Spleen (tissue), 11 donors: ENCODE data around the gene ATOX1. TPM values are rescaled to one million over a fixed set of nuclear protein-coding genes. Genes with fewer than 3 reads are reported as not detected.

Experiments
- DNase-seq: peaks from one replicate; pipeline ENCODE4 v3.0.0-alpha.2; 2020
- H3K27ac ChIP-seq, 8 donors: fragments of 200-600 bp; sonication (generic) in 7 of 8; 1 replicate in 4 of 8; 2 replicates in 4 of 8; pipeline versions ENCODE4 v1.5.0 to v1.8.0; 2016 to 2021; ENCODE audit warnings: inconsistent platforms in 4 of 8, mild to moderate bottlenecking in 4 of 8, moderate library complexity in 1 of 8
- H3K27me3 ChIP-seq, 7 donors: fragments of 200-600 bp; sonication (generic) in 6 of 7; replicated peaks in 1 of 7; 1 replicate in 4 of 7; 2 replicates in 3 of 7; pipeline versions ENCODE4 v1.5.0 to v1.8.0; 2016 to 2021; ENCODE audit warnings: inconsistent platforms in 3 of 7, mild to moderate bottlenecking in 1 of 7
- H3K36me3 ChIP-seq, 6 donors: fragments of 200-600 bp; sonication (generic) in 5 of 6; 1 replicate in 4 of 6; 2 replicates in 2 of 6; pipeline versions ENCODE4 v1.5.0 to v1.8.0; 2016 to 2021; ENCODE audit warnings: inconsistent platforms in 2 of 6
- H3K4me1 ChIP-seq, 6 donors: fragments of 200-600 bp; sonication (generic) in 5 of 6; 1 replicate in 3 of 6; 2 replicates in 3 of 6; pipeline versions ENCODE4 v1.5.0 to v1.8.0; 2016 to 2021; ENCODE audit warnings: inconsistent platforms in 3 of 6
- H3K4me3 ChIP-seq, 8 donors: fragments of 200-600 bp; sonication (generic) in 7 of 8; 1 replicate in 4 of 8; 2 replicates in 4 of 8; pipeline versions ENCODE4 v1.5.0 to v1.8.0; 2016 to 2021; ENCODE audit warnings: inconsistent platforms in 4 of 8, mild to moderate bottlenecking in 4 of 8, moderate library complexity in 2 of 8
- H3K9me3 ChIP-seq, 8 donors: fragments of 200-600 bp; sonication (generic) in 7 of 8; 1 replicate in 4 of 8; 2 replicates in 4 of 8; pipeline versions ENCODE4 v1.5.0 to v1.8.0; 2016 to 2021; ENCODE audit warnings: inconsistent platforms in 4 of 8
- POLR2A ChIP-seq, 3 donors: fragments of 450-650 bp; IDR thresholded peaks; one replicate each; pipeline ENCODE4 v1.5.1; 2017; ENCODE audit warnings: antibody characterized with exemption in 3 of 3, mild to moderate bottlenecking in 1 of 3
- POLR2AphosphoS5 ChIP-seq, 3 donors: sonication (generic); formaldehyde crosslinking; IDR thresholded peaks; one replicate each; pipeline ENCODE4 v1.5.1; 2017; ENCODE audit warnings: antibody characterized with exemption in 3 of 3
- WGBS, 5 donors: extraction: QIAGEN DNeasy Blood & Tissue Kit in 3 of 5; methylation state at CpG; one replicate each; pipeline versions ENCODE4 v1.1.5 to v1.1.7; 2013 to 2018; 5-methylcytosine and 5-hydroxymethylcytosine counted together
- intact Hi-C: fragments of 100-400 bp; cut with DNase I; formaldehyde crosslinking; loops from one replicate; pipeline ENCODE4 v1.15.0; 2023; ENCODE audit warnings: low total_unique reads
- polyA plus RNA-seq, 3 donors: library from polyadenylated mRNA; stranded (reverse); fragments of 200-250 nt; gene quantifications; one replicate each; pipeline ENCODE4 v1.2.1, GENCODE V29; 2013
- total RNA-seq, 7 donors: library from RNA; depleted of rRNA in 3 of 7; stranded (reverse); fragments of >200 nt in 3 of 7; fragmentation: NEBNext Ultra II Directional in 4 of 7; extraction: Animal tissue kit (Norgen Biotek cat#: 25700) in 4 of 7; gene quantifications; one replicate each; pipeline versions ENCODE4 v1.1.0 to v1.2.1, GENCODE V29; 2016 to 2021
- TF ChIP-seq, protein P1 (sequence below), 11 experiments: fragments of 200-600 bp in 7 of 11; fragments of 450-650 bp in 4 of 11; sonication (generic) in 4 of 11; IDR thresholded peaks in 8 of 11; conservative IDR thresholded peaks in 3 of 11; 1 replicate in 7 of 11; 2 replicates in 4 of 11; pipeline versions ENCODE4 v1.4.0 to v1.8.0; 2016 to 2021; ENCODE audit warnings: antibody characterized with exemption in 11 of 11, inconsistent platforms in 4 of 11, mild to moderate bottlenecking in 1 of 11
- donor health status: healthy with polysubstance abuse.
- donor health status: DM: no; HTN: no; CAD: no; lungs with moderate emphysema.
- donor health status: DM: no; HTN: no; CAD: no.
- donor health status: Bipolar disorder and iron deficiency.
- donor health status: healthy.
- donor health status: DM: no; HTN: no; CAD: no.
- donor health status: DM: yes; HTN: yes; CAD: no.

The ATOX1 gene
- total and polyA plus RNA-seq, 10 donors: 63.7 to 263 (median 95.5) TPM

DNA sequence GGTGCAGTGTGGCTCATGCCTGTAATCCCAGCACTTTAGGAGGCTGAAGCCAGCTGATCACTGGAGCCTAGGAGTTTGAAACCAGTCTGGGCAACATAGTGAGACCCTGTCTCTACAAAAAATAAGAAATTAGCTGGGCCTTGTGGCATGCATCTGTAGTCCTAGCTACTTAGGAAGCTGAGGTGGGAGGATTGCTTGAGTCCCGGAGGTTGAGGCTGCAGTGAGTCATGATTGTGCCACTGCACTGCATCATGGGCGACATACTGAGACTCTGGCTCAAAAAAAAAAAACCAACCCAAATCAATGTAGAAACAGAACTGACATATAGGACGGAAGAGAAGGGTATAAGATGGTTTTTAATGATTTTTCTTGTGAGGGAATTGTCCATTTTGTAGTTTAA, 41.0 kb upstream of the ATOX1 start:
- H3K36me3 ChIP-seq: peaks cover 6 to 100% (median 98%) of the 10 kb centered on the region in 6 donors
- TF ChIP-seq POLR2AphosphoS5 (IDR thresholded peaks at IDR 0.05): no peak
- TF ChIP-seq POLR2A (IDR thresholded peaks at IDR 0.05): no peak
- TF ChIP-seq, protein P1, sequence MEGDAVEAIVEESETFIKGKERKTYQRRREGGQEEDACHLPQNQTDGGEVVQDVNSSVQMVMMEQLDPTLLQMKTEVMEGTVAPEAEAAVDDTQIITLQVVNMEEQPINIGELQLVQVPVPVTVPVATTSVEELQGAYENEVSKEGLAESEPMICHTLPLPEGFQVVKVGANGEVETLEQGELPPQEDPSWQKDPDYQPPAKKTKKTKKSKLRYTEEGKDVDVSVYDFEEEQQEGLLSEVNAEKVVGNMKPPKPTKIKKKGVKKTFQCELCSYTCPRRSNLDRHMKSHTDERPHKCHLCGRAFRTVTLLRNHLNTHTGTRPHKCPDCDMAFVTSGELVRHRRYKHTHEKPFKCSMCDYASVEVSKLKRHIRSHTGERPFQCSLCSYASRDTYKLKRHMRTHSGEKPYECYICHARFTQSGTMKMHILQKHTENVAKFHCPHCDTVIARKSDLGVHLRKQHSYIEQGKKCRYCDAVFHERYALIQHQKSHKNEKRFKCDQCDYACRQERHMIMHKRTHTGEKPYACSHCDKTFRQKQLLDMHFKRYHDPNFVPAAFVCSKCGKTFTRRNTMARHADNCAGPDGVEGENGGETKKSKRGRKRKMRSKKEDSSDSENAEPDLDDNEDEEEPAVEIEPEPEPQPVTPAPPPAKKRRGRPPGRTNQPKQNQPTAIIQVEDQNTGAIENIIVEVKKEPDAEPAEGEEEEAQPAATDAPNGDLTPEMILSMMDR (IDR thresholded peaks at IDR 0.05 in 8 of 11, conservative IDR thresholded peaks at IDR 0.05 in 3 of 11): no peak
- H3K4me1 ChIP-seq: peaks cover 0 to 21% (median 0%) of the 10 kb centered on the region in 6 donors
- no peak for DNase-seq
- H3K4me3 ChIP-seq: no peak overlapping the region
- H3K9me3 ChIP-seq: no peaks in the 10 kb centered on the region
- intact Hi-C loops: no loop called here
- H3K27me3 ChIP-seq: no peaks in the 10 kb centered on the region
- no peak overlapping the region for H3K27ac ChIP-seq
- WGBS, 5 donors: 55 to 84% (median 77%) methylated on average over 3 of the region's 3 CpGs

DNA sequence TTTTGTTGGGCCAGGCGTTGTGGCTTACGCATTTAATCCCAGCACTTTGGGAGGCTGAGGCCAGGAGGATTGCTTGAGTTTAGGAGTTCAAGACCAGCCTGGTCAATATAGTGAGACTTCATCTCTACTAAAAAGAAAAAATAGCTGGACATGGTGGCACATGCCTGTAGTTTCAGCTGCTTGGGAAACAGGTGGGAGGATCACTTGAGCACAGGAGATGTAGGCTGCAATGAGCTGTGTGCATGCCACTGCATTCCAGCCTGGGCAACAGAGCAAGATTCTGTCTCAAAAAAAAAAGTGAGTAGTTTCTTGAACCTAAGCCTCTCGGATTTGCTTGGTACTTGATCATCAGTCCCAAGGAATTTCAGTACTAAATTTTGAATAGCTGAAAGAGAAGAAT, 40.2 kb upstream of the ATOX1 start:
- no peak overlapping the region for H3K27ac ChIP-seq
- no peaks in the 10 kb centered on the region for H3K9me3 ChIP-seq
- H3K4me1 ChIP-seq: peaks cover 0 to 21% (median 0%) of the 10 kb centered on the region in 6 donors
- no peak for TF ChIP-seq POLR2AphosphoS5 (IDR thresholded peaks at IDR 0.05)
- no peak for TF ChIP-seq POLR2A (IDR thresholded peaks at IDR 0.05)
- intact Hi-C loops: no loop called here
- WGBS, 5 donors: 90 to 95% (median 94%) methylated on average over 3 of the region's 3 CpGs
- H3K36me3 ChIP-seq: peaks cover 6 to 100% (median 96%) of the 10 kb centered on the region in 6 donors
- no peaks in the 10 kb centered on the region for H3K27me3 ChIP-seq
- DNase-seq: no peak
- no peak overlapping the region for H3K4me3 ChIP-seq

DNA sequence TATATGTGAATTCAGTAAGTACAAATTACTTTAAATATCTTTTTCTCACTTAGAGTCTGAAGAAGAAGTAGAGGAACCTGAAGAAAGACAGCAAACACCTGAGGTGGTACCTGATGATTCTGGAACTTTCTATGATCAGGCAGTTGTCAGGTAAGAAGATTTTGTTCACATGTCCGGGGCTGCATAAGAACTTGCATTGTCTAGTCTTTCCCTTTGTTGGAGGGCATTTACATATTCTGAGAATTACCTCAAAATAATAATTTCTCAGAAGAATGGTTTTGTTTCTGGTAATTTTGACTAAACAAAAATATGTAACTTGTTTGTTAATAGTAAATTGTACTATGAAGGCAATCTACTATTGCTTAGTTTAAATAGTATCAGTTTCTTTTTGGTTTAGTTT, 37.0 kb upstream of the ATOX1 start:
- H3K4me1 ChIP-seq: peaks cover 0 to 11% (median 0%) of the 10 kb centered on the region in 6 donors
- TF ChIP-seq POLR2A (IDR thresholded peaks at IDR 0.05): no peak
- no peak for TF ChIP-seq POLR2AphosphoS5 (IDR thresholded peaks at IDR 0.05)
- TF ChIP-seq, protein P1 (IDR thresholded peaks at IDR 0.05 in 8 of 11, conservative IDR thresholded peaks at IDR 0.05 in 3 of 11): no peak
- peaks cover 6 to 100% (median 95%) of the 10 kb centered on the region in 6 donors for H3K36me3 ChIP-seq
- H3K9me3 ChIP-seq: no peaks in the 10 kb centered on the region
- no peak for DNase-seq
- H3K27ac ChIP-seq: no peak overlapping the region
- no peaks in the 10 kb centered on the region for H3K27me3 ChIP-seq
- intact Hi-C loops: no loop called here
- 86 to 95% (median 91%) methylated on average over 1 of the region's 1 CpG for WGBS, 5 donors
- H3K4me3 ChIP-seq: no peak overlapping the region

DNA sequence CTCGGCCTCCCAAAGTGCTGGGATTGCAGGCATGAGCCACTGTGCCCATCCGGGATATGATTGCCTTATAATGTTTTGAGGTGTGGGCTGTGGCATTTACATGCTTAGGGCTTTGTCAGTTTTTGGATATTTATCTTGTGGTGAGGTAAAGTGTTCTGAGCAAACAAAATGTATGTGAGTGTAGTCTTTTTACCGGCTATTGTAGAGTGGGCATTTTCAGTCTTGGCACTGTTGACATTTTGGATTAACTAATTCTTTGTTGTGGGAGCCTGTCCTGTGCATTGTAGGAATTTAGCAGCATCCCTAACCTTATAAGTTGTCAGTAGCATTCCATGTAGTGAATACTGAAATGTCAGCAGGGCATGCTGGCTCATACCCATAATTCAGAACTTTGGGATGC, 34.9 kb upstream of the ATOX1 start:
- peaks cover 2 to 100% (median 90%) of the 10 kb centered on the region in 6 donors for H3K36me3 ChIP-seq
- H3K4me3 ChIP-seq: no peak overlapping the region
- H3K9me3 ChIP-seq: no peaks in the 10 kb centered on the region
- H3K27ac ChIP-seq: no peak overlapping the region
- H3K4me1 ChIP-seq: peaks cover 0 to 3% (median 0%) of the 10 kb centered on the region in 6 donors
- TF ChIP-seq, protein P1 (IDR thresholded peaks at IDR 0.05 in 8 of 11, conservative IDR thresholded peaks at IDR 0.05 in 3 of 11): no peak
- TF ChIP-seq POLR2A (IDR thresholded peaks at IDR 0.05) (no peak), POLR2AphosphoS5 (IDR thresholded peaks at IDR 0.05) (no peak)
- DNase-seq: no peak
- WGBS, 5 donors: 94 to 100% (median 97%) methylated on average over 3 of the region's 3 CpGs
- H3K27me3 ChIP-seq: no peaks in the 10 kb centered on the region
- intact Hi-C loops: no loop called here

DNA sequence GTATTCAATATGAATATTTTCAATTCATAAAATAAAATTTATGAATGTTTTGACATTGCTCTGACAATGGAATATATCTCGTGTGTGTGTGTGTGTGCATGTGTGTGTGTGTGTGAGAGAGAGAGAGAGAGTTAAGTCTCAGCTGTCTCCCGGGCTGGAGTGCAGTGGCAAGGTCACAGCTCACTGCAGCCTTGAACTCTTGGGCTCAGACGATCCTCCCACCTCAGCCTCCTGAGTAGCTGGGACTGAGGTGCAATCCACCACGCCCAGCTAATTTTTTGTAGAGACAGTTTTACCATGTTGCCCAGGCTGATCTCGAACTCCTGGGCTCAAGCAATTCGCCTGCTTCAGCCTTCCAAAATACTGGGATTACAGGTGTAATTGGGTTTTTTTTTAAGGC, 29.4 kb upstream of the ATOX1 start:
- Histone ChIP-seq H3K27me3 (no peaks in the 10 kb centered on the region), H3K36me3 (peaks cover 0 to 68% (median 54%) of the 10 kb centered on the region in 6 donors), H3K9me3 (no peaks in the 10 kb centered on the region), H3K4me1 (peaks cover 18 to 49% (median 29%) of the 10 kb centered on the region in 6 donors), H3K4me3 (no peak overlapping the region), H3K27ac (no peak overlapping the region)
- intact Hi-C loops: no loop called here
- WGBS, 5 donors: 80 to 89% (median 84%) methylated on average over 6 of the region's 6 CpGs
- DNase-seq: no peak
- TF ChIP-seq, protein P1 (IDR thresholded peaks at IDR 0.05 in 8 of 11, conservative IDR thresholded peaks at IDR 0.05 in 3 of 11): no peak
- TF ChIP-seq POLR2AphosphoS5 (IDR thresholded peaks at IDR 0.05): no peak
